HUDEP-2 (cell line): ENCODE data around the gene PIP4P1.
"Not testable (repeated sequence)": the region's sequence is repeated elsewhere in the genome, so short reads cannot be mapped to it uniquely, and the experiment has no call there.

Source experiments
- DNase-seq, 76 experiments: peaks; one replicate each; lab custom pipeline; 2025; ENCODE audit not compliant: unreplicated experiment in 76 of 76; lab: John Stamatoyannopoulos, UW

The PIP4P1 gene

GRCh38 chr14:20461225-20462141, at the start of gene PIP4P1:
TSS of gene PIP4P1 (minus strand) at chr14:20461434. CDS start at chr14:20461325, 109 bp downstream.
- DNase-seq, result peak in 75 of 76 experiments; percentile 68 to 100 (median 99)

DNA sequence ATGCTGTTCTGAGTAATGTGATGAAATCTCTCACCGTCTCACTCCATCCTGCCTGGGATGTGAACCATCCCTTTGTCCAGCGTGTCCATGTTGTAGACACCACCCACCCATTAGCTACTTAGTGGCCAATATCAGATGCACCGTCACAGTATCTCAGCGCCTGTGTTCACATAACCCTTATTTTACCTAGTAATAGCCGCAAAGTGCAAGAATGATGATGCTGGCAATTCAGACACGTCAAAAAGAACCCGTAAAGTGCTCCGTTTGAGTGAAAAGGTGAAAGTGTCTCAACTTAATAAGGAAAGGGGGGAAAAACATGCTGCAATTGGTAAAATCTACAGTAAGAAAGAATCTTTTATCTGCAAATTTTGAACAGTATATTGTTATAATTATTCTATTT, 47.1 kb upstream of the PIP4P1 start:
- DNase-seq, result no peak

GRCh38 chr14:20507537-20507936, 46.3 kb upstream of the PIP4P1 start:
- DNase-seq, result not testable (repeated sequence)

DNA sequence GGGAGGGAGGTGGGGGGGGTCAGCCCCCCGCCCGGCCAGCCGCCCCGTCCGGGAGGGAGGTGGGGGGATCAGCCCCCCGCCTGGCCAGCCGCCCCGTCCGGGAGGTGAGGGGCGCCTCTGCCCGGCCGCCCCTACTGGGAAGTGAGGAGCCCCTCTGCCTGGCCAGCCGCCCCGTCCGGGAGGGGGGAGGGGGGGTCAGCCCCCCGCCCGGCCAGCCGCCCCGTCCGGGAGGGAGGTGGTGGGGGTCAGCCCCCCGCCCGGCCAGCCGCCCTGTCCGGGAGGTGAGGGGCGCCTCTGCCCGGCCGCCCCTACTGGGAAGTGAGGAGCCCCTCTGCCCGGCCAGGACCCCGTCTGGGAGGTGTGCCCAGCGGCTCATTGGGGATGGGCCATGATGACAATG, 45.5 kb upstream of the PIP4P1 start:
- DNase-seq, result not testable (repeated sequence)

DNA sequence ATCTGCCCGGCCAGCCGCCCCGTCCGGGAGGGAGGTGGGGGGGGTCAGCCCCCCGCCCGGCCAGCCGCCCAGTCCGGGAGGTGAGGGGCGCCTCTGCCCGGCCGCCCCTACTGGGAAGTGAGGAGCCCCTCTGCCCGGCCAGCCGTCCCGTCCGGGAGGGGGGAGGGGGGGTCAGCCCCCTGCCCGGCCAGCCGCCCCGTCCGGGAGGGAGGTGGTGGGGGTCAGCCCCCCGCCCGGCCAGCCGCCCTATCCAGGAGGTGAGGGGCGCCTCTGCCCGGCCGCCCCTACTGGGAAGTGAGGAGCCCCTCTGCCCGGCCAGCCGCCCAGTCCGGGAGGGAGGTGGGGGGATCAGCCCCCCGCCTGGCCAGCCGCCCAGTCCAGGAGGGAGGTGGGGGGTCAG, 45.0 kb upstream of the PIP4P1 start:
- DNase-seq, result not testable (repeated sequence)

- DNase-seq, result no peak
Observed at GRCh38 chr14:20503898-20504297, 42.7 kb upstream of the PIP4P1 start.

DNA sequence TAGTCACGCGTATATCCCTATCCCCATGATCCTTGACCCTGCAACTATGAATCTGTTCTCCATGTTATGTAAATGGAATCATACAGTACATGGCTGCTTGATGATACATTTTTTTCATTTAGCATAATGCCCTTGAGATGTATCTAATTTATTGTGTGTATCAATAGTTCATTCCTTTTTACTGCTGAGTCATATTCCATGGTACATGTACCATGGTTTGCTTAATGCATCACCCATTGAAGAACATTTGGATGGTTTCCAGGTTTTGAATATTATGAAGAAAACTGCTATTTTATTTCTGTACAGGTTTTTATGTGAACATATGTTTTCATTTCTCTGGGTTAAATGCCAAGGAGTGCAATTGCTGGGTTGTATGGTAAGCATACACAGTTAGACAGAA, 40.1 kb upstream of the PIP4P1 start:
- DNase-seq, result no peak

- DNase-seq, result no peak
Observed at GRCh38 chr14:20499881-20500280, 38.6 kb upstream of the PIP4P1 start.

- DNase-seq, result no peak
Observed at GRCh38 chr14:20499108-20499507, 37.9 kb upstream of the PIP4P1 start.

DNA sequence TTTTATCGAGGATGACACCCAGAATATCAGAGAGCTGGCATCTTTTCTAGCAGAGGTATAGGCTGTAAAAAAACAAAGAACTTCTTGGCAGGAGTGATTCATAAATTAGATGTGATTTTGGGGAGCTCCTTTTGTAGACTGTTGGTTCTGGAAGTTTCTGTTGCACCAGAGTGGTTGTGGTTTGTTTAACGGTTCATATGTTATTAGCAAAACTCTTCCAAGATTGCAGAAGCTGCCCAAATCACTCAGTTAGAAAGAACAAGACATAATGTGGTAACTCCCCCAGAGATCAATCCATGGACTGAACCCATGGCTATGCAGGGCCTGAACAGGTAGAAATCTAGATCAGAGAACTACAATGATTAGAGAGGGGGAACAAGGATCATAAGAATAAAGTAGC, 37.4 kb upstream of the PIP4P1 start:
- DNase-seq, result no peak

DNA sequence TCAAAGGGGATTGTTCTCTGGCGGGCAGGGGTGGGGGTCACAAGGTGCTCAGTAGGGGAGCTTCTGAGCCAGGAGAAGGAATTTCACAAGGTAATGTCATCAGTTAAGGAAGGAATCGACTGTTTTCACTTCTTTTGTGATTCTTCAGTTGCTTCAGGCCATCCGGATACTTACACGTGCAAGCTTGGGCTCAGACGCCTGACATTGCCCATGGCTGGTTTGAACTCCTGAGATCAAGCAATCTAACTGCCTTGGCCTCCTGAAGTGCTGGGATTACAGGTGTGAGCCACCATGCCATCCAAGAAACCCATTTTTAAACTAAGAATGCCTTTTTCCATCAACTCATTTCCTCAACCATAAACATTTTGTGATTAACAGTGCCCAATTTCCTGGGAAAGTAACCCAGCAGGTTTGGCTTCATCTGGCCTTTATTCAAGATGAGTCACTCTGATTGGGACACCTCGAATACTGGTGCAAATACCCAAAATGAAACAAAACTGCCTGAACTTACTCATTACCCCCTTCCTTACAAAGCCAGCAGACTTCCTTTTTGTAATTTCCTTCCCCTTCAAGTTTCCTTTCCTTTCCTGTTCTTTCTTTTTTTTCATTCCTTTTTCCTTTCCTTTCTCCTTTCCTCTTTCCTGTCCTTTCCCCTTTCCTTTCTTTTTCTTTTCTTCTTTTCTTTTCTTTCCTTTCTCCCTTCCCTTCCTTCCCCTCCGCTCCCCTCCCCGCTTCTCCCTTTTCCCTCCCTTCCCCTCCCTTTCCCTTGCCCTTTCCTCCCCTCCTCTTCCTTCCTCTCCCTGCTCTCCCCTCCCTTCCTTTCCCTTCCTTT, 33.9 kb upstream of the PIP4P1 start:
- DNase-seq, result no peak

DNA sequence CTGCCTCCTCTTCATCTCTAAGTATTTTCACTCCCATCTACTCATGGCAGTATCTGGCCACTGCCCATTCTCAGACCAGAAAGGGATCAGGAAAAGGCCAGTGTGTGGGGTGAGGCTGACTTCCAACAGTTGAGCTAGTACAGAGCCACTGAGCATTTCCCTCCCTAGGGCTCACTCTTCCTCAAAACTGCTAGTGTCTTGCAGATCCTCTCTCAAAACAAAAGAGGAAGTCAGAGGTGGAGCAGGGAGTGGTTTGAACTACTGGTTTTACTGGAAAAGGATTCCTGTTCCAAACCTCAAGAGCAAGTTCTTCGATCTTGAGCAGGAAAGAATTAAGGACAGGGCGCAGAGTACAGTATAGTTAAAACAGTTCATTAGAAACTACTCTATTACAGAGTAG, 32.4 kb upstream of the PIP4P1 start:
- no peak for DNase-seq

GRCh38 chr14:20492486-20492885, 31.3 kb upstream of the PIP4P1 start:
- DNase-seq, result no peak

- no peak for DNase-seq
Observed at GRCh38 chr14:20490563-20490962, 29.3 kb upstream of the PIP4P1 start.

DNA sequence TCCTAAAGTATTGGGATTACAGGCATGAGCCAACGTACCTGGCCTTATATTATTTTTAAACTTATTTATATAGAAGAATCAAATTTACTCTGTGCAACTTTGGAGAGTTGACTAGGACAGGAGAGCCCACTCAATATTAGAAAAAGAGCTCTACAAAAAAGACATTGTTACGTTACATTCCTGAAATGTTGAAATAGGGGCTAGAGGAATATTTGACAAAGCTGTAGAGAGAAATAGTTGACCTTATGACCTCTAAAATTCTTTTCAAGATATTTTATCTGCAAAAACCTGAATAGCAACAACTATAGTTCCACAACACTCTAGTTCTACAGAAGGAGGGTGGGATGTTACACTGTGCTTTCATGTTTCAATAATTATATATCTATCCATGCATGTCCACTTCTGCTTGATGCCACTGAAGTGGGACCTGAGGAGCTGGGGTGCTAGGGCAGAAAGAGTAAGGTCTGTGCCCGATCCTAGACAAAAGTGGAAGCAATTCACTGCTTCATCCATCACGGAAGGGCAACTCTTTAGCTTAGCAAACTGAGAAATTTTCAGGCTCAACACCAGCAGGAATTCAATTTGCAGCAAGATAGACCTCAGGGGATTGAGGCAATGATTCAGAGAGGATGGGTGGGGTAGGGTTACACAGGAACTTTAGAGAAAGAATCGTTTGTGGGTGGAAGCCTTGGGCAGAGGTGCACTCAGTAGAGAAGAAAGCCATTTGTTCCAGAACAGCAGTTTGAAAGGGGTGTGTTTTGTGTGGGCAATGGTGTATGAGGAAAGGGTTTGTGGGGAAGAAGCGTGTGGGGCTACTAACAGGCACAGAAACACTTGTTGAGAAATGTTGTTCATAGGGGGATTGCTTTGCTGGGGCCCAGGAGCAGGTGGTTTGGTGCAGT, 28.1 kb upstream of the PIP4P1 start:
- DNase-seq, result no peak

DNA sequence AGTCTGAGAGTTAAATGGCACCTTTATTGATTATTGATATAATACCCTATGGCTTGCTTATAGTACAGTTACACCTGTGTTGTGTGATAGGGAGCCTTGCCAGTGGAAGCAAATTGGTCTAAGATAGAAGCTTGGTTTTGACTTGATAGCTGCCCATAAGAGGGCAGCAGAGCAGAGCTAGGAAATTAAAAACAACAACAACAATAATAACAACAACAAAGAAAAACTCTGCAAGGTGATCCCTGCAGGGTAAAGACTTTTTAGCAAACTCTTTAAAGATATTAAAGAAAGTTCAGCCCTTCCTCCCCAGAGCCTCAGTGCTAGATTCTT, 26.1 kb upstream of the PIP4P1 start:
- DNase-seq, result no peak

GRCh38 chr14:20486684-20487395, 25.6 kb upstream of the PIP4P1 start:
- no peak for DNase-seq

DNA sequence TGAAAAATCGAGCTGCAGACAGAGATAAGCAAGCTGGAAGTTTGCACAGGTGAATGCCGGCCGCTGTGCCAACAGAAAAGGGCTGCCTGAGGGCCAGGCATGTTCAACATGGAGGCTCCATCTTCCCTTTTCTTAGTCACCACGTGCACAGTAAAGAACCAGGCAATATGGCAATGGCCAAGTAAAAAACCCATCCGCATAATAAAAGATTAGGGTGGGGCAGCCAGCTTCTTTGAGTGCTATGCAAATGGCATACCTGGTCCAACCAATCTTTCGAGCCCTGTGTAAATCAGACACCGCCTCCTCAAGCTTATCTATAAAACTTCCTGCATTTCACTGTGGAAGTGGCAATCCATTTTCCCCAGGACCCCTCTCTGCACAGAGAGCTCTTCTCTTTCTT, 24.7 kb upstream of the PIP4P1 start:
- no peak for DNase-seq

DNA sequence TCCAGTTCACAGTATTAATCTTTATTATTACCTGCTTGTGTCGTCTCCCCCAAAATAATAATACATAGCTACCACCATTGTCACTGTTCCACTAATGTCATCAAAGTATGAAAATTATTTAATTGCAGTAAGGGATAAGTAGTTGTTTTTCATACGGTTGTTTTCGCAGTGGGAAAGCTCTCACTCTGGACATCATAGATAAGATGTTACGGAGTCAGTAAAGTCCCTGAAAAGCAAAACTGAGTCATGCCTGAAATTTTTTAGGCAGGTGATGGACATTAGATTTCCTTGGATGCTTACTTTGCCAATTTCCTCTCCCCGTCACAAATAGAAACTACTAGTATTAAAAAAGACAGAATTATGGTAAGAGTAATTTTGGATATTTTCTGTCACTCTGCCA, 21.1 kb upstream of the PIP4P1 start:
- DNase-seq, result peak in 8 of 76 experiments; percentile 12 to 41 (median 24)

DNA sequence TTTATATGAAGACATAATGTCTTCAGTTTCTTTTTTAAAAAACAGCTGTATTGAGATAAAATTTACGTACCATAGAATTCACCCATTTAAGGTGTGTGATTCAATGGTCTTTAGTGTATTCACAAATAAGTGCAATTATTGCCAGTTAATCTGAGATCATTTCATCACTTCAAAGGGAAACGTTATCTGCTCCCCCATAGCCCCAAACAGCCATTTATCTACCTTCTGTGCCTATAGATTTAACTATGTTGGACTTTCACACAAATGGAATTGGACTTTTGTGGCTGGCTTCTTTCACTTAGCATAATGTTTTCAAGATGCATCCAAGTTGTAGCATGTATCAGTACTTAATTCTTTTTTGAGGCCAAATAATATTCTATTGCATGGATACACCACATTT, 17.7 kb upstream of the PIP4P1 start:
- no peak for DNase-seq
